Vagina (tissue), 2 donors: ENCODE results near the gene ST6GALNAC4.

ENCODE experiments used
- POLR2AphosphoS5 ChIP-seq, 2 donors: sonication (generic); formaldehyde crosslinking; IDR thresholded peaks; one replicate each; pipeline ENCODE4 v1.9.0; 2017; ENCODE audit warnings: antibody characterized with exemption in 2 of 2, mild to moderate bottlenecking in 2 of 2, low read depth in 1 of 2; ENCODE audit not compliant: insufficient read depth in 1 of 2
- TF ChIP-seq, protein P1 (sequence below), 3 experiments: fragments of 450-650 bp in 2 of 3; fragments of 200-600 bp in 1 of 3; sonication (generic) in 1 of 3; IDR thresholded peaks; one replicate each; pipeline ENCODE4 v1.5.1; 2017 to 2019; ENCODE audit warnings: antibody characterized with exemption in 3 of 3, mild to moderate bottlenecking in 2 of 3, moderate library complexity in 2 of 3

- TF ChIP-seq, protein P1, sequence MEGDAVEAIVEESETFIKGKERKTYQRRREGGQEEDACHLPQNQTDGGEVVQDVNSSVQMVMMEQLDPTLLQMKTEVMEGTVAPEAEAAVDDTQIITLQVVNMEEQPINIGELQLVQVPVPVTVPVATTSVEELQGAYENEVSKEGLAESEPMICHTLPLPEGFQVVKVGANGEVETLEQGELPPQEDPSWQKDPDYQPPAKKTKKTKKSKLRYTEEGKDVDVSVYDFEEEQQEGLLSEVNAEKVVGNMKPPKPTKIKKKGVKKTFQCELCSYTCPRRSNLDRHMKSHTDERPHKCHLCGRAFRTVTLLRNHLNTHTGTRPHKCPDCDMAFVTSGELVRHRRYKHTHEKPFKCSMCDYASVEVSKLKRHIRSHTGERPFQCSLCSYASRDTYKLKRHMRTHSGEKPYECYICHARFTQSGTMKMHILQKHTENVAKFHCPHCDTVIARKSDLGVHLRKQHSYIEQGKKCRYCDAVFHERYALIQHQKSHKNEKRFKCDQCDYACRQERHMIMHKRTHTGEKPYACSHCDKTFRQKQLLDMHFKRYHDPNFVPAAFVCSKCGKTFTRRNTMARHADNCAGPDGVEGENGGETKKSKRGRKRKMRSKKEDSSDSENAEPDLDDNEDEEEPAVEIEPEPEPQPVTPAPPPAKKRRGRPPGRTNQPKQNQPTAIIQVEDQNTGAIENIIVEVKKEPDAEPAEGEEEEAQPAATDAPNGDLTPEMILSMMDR (IDR thresholded peaks at IDR 0.05), result no peak
- TF ChIP-seq POLR2AphosphoS5 (IDR thresholded peaks at IDR 0.05; ENCODE audit: insufficient read depth in 1 of 2, low read depth in 1 of 2), result no peak
These were observed 6.9 kb upstream of the ST6GALNAC4 start for GRCh38 chr9:127923771-127924170.
